GM21717 (cell line): ENCODE data around the gene ZNF773.
"Not testable (repeated sequence)": the region's sequence is repeated elsewhere in the genome, so short reads cannot be mapped to it uniquely, and the experiment has no call there.

Experiments
- ATAC-seq: cut with Tn5 transposase; IDR thresholded peaks from one replicate; pipeline ENCODE4 v1.9.1; 2021; ENCODE audit warnings: mild to moderate bottlenecking, moderate library complexity; ENCODE audit not compliant: unreplicated experiment

The ZNF773 gene

DNA sequence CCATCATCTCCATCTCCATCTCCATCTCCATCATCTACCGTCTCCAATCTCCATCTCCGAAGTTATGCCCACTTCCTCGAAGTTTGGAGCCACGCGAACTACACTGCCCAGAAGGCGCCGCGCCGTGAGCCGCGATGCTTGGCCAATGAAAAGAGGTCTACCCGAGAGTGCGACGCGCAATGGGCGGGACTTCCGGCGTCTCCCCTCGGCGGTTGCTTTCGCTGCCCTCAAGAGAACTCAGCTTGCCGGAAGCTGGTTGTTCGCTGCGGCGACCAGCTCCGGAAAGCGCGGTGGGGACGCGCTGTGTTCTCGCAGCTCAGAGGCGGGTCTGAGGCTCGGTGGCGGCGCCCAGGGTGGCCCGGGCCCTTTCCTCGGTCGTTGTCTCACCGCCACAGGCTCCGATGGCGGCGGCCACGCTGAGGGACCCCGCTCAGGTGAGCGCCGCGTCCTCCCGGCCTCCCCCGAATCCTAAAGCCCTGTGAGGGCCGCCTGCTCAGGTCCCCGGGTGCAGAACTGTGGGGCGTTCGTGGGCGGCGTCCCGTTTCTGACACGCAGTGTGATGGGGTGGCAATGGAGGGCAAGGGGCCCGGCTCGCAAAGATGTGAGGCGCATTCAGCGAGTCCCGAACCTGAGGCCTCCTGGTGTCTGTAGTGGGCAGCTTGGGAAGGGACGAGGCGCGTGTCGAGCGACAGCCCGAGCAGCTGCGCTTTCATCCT, at the start of gene ZNF773:
Gene ZNF773 (plus strand): TSS at position 259 of the 716 bp plus-strand sequence. CDS start 143 bp downstream, at position 402.
- ATAC-seq = peak; percentile 98

DNA sequence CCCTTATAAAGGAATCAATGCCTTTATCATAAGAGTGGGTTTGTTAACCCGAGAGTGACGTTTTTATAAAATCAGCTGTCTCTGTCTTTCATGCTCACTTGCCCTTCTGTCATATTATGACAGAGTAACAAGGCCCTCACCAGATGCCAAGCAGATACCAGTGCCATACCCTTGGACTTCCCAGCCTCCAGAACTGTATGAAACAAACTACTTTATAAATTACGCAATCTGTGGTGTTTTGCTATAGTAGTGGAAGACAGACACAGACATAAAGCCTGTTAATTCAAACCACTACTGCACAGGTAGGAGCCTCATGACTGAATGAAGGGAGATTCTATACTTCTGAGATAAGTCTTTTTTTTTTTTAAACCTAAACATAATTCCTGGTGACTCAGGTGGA, 47.4 kb upstream of the ZNF773 start:
- no peak for ATAC-seq

DNA sequence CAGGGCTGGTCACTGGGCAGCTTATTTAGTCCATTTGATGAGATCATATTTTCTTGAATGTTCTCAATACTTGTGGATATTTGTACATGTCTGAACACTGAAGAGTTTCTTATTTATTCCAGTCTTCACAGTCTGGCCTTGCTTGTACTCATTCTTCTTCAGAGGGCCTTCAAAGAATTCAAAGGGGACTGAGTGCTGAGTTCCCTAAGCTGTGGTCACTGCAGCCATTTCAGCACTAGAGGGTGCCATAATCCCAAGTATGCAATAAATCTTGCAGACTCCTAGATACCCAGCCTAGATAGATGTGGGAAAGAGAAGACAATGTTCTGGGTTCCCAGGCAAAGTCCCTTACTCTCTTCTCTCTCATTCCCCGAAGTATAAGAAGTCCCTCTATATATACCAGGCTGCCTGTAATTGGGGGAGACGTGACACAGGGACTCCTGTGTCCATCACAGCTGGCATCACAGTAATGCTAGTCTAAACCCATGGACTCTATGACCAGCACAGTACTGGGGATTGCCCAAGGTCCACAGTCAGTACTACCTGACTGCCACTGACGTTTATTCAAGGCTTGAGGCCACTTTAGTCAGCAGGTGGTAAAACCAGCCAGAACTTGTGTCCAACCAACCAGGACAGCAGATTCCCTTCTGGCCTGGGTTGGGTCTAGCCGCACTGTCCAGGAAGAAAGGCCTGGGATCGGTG, 33.9 kb upstream of the ZNF773 start:
- no peak for ATAC-seq

DNA sequence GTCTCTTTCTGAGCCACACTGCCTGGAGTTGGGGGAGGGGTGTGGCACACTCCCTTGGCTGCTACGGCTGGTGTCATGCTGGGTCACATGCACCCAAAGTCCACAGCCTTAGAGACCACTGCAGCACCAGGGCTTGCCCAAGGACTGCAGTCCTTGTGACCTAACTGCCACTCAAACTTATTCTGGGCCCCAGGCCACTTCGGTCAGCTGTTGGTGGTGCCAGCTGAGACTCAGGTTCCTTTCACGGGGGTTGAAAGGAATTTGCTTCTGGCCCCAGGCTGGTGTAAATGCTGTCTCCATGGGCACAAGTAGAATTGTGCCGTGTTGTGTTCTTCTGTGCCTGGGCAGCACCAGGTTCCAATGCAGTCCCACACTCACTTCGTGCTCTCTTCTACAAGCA, 33.2 kb upstream of the ZNF773 start:
- no peak for ATAC-seq

DNA sequence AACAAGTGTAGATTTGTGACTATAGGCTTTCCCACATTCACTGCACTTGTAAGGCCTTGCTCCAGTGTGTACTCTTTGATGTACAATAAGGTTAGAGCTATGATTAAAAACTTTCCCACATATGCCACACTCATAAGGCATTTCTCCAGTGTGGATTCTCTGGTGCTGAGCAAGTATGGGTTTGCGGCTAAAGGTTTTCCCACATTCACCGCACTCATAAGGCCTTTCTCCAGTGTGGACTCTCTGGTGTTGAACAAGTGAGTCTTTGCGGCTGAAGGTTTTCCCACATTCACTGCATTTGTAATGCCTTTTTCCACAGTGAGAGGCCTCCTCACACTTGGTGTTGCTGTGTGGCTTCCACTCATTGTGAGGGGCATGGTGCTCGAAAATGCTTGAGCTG, 26.1 kb upstream of the ZNF773 start:
- ATAC-seq = no peak

DNA sequence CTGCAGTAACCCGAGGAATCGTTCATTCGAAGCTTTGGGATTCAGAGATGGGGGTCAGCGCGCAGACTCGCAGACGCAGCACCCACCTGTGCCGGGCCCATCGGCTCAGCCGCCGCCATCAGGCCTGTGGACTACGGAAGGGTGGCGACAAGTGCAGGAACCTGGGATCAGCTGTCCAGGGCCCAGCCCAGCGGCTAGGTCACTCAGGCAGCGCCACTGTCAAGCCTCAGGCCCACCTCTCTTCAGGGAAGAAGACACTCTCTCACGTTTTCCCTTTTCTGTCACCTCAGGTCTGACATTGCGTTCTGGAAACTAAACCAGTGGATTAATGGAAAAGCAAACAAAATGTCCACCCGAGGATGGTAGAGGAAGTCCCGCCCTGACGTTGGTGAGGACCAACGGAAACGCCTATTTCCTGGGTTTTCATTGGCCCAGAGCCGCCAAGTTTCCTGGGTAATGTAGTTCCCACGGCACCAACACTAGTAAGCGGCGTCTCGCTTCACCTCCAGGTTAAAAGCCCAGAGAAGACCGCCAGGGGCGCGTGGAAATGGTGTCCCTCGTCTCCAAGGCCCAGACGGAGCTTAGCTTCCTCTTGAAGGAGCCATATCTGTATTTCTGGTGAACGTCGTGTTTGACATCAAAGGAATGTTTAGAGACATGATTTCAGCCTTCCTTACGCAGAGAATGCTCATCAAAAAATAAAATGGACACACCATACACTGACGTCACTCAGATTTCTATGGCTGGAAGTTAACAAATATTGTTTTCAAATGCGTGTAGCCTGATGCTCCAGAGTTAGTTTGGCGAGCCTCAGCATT, 22.3 kb upstream of the ZNF773 start, which contains the start of gene ZNF772:
Gene ZNF772 (minus strand): TSS at position 376 of the 818 bp plus-strand sequence. CDS start 257 bp downstream, at position 119.
- ATAC-seq = peak; percentile 92

DNA sequence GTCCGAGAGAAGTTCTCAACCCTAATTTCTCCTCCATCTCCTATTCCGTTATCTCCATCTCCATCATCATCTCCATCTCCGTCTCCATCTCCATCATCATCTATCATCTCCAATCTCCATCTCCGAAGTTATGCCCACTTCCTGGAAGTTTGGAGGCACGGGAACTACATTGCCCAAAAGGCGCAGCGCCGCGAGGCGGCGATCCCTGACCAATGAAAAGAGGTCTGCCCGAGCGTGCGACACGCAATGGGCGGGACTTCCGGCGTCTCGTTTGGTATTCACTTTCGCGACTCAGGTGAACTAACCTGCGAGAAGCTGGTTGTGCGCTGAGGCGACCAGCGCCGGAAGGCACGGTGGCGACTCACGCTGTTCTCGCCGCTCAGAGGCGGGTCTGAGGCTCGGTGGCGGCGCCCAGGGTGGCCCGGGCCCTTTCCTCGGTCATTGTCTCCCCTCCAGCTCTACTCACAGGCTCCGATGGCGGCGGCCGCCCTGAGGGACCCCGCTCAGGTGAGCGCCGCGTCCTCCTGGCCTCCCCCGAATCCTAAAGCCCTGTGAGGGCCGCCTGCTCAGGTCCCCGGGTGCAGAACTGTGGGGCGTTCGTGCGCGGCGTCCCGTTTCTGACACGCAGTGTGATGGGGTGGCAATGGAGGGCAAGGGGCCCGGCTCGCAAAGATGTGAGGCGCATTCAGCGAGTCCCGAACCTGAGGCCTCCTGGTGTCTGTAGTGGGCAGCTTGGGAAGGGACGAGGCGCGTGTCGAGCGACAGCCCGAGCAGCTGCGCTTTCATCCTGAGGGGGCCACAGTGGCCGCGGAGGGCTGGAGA, 12.1 kb upstream of the ZNF773 start, which contains the start of gene ZNF419:
Gene ZNF419 (plus strand): TSS at position 274 of the 822 bp plus-strand sequence. CDS start 201 bp downstream, at position 475.
- ATAC-seq = peak; percentile 86

DNA sequence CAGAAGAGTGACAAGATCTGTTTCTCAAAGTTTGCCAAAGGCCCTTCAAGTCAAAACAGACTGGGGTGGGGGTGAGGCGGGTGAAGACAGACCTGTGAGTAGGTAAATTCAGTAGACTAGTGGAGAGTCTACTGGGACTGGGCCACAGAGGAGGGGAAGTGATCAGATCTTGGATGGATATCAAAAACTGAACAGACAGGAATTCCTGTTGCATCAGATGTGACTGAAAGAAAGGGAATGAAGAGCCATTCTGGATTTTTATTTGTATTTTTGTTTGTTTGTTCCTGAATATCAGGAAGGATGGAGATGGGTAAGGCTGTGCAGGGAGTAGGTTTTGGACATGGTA, 11.5 kb upstream of the ZNF773 start:
- not testable (repeated sequence) for ATAC-seq

DNA sequence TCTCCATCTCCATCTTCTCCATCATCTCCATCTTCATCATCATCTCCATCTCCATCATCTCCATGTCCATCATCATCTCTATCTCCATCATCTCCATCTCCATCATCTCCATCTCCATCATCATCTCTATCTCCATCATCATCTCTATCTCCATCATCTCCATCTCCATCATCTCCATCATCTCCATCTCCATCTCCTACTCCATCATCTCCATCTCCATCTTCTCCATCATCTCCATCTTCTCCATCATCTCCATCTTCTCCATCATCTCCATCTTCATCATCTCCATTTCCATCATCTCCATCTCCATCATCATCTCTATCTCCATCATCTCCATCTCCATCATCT, 432 bp upstream of the ZNF773 start:
- not testable (repeated sequence) for ATAC-seq

DNA sequence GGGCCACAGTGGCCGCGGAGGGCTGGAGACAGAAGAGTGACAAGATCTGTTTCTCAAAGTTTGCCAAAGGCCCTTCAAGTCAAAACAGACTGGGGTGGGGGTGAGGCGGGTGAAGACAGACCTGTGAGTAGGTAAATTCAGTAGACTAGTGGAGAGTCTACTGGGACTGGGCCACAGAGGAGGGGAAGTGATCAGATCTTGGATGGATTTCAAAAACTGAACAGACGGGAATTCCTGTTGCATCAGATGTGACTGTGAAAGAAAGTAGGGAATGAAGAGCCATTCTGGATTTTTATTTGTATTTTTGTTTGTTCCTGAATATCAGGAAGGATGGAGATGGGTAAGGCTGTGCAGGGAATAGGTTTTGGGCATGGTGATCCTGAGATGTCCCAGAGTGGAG, 662 bp downstream of the ZNF773 start:
- not testable (repeated sequence) for ATAC-seq

DNA sequence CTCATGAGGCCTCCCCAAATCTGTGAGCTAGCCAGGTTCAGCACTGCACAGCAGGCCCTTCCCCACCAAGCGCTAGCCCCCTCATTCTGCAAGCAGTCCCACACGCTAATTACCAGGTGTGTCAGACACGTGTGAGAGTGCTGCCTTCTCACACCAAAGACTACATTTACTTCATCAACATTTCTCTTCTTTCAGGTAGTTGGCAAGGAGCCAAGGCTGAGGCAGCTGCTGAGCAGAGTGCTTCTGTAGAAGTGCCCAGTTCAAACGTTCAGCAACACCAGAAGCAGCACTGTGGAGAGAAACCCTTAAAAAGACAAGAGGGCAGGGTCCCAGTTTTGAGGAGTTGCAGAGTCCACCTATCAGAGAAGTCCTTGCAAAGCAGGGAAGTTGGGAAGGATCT, 6.4 kb downstream of the ZNF773 start:
- ATAC-seq = no peak

DNA sequence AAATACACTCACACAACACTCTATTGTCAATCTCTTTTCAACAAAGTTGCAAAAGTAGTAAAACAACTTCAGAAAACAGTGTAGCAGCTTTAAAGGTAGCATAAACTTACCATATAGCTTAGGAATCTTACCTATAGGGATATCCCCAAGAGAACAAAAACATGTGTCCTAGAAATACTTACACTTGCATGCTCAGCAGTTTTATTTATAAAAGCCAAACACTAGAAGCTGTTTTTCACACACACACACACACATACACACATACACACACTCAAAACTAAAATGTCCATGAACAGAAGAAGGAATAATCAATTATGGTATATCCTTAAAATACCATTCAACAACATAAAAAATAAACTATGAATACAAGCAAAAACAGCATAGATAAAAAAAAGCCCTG, 11.7 kb downstream of the ZNF773 start:
- no peak for ATAC-seq

DNA sequence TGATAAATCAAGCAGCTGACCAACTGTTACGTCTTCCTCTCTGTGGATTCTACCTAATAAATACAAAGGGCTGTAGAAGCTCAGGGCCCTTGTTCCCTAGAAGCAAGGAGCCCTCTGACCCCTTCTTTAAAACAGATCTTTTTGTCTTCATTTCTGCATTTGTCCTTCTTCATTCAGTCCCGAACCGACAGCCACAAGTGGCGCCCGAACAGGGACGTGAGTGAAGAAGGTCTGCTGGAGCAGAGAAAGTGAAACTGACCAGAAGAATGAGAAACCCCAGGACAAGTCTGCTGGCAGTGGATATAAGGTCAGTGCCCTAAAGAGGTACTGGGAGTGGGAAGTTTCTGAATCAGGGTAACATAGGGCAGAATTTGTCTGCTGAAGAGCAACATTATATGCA, 13.1 kb downstream of the ZNF773 start:
- ATAC-seq = no peak

DNA sequence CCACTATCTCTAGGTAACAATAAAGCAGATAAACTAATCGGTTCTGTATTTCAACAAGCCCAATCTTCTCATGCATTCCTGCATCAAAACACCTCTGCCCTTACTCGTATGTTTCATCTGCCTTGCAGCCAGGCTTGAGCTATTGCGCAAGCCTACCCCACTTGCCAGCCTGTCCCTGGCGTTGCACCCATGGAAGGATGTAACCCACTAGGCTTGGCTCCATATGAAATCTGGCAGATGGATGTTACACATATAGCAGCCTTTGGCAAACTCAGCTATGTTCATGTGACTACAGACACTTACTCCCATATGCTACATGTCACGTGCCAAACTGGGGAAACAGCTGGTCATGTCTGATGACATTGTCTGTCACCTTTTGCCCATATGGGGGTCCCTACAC, 15.5 kb downstream of the ZNF773 start:
- no peak for ATAC-seq

DNA sequence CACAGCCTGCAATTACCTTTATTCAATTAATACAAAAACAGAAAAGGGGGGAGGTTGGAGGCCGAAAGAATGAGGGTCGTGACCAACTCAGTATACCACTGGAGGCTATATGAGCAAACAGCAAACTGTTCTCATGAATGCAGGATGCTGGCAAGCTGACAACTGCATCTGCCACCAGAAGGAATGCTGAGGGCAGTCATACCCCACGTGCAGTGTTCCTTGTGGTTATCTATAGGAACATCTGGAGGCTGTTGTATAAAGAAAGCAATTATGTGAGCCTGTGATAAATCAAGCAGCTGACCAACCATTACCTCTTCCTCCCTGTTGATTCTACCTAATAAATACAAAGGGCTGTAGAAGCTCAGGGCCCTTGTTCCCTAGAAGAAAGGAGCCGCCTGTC, 18.3 kb downstream of the ZNF773 start:
- ATAC-seq = not testable (repeated sequence)

DNA sequence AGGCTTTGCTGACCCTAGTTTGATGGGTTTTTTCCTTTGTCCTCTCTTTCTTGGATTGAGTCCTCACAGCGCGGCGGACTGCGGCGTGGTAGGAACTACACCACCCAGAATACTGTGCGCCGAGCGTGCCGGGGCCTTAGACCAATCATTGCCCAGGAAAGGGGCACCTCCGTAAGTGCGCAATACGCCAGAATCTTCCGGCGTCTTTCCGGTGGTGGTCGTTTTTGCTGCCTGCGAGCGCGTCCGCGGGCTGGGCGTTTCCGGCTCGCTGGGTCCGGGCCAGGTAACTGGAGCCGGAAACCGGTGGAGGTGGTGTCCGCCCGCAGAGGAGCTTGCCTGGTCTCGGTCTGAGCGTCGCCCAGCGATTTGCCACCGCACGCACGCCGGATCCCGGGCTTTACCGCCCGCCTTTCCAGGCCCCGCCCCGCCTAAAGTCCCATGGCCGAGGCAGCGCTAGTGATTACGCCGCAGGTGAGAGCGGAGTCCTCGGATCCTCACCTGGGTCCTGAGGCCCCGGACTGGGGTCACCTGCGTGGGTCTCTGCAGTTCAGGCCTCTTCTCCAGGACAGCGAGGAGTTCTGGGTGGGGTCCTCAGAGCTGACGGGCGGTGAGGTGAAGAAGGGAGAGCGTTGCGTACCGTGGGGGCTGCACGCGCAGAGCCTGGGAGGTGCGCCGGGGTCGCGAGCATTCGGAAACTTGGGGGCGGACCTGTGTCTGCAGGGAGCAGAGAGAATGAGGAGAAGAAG, 27.6 kb downstream of the ZNF773 start, which contains the start of gene ZNF549:
Gene ZNF549 (plus strand): TSS at position 221 of the 746 bp plus-strand sequence. CDS start 218 bp downstream, at position 439.
- ATAC-seq = peak; percentile 96

DNA sequence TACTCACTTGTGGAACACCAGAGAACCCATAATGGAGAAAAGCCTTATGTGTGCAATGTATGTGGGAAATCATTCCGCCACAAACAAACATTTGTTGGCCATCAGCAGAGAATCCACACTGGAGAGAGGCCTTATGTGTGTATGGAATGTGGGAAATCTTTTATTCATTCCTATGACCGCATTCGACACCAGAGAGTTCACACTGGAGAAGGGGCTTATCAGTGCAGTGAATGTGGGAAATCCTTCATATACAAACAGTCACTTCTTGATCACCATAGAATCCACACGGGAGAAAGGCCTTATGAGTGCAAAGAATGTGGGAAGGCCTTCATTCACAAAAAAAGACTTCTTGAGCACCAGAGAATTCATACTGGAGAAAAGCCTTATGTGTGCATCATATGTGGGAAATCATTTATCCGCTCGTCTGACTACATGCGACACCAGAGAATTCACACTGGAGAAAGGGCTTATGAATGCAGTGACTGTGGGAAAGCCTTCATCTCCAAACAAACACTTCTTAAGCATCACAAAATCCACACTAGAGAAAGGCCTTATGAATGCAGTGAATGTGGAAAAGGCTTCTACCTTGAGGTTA, 38.3 kb downstream of the ZNF773 start:
- no peak for ATAC-seq

DNA sequence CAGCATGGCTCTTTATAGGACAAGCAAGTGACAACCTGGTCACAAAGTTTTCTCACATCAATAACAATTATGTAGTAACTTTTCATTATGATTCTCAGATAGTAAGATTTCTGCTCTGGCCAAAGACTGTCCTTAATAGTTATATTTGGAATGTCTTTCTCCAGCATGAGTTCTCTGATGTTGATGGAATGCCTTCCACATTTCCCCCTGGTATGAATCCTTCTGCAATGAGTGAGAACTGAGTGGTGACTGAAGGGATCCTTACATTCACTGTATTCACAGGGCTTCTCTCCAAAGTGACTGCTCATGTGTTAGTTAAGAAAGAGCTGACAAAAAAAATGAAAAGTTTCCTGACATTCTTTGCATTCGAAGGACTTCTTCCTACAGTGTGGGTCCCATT, 46.8 kb downstream of the ZNF773 start:
- no peak for ATAC-seq

DNA sequence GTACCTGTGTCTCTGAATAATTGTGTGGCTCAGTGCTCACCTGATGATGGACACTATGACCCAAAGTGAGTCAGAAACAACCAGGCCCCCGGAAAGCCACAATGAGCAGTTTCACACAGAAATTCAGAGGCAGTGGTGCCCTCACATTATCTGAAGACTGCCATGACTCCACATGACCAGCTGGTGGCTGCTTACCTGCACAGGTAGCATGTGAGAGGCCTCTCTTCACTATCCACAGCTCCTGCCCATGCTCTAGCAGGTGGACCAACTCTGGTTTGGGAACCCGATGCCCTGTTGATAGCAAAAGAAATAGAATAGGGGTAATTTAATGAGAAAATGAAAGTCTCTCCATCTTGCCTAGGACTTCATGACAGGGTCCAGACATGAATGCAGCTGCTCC, 52.7 kb downstream of the ZNF773 start:
- ATAC-seq = no peak
